HG02623 (cell line): Measurements from ENCODE around the gene UACA.
"Not testable (repeated sequence)": the region's sequence is repeated elsewhere in the genome, so short reads cannot be mapped to it uniquely, and the experiment has no call there.

ENCODE experiments used
- ATAC-seq: cut with Tn5 transposase; IDR thresholded peaks from one replicate; pipeline ENCODE4 v1.9.1; 2021; ENCODE audit warnings: moderate library complexity; ENCODE audit not compliant: unreplicated experiment

UACA gene

GRCh38 chr15:70629735-70630273, 133.6 kb downstream of the UACA start:
- no peak for ATAC-seq

- no peak for ATAC-seq
Measured at GRCh38 chr15:70628549-70628896, 134.8 kb downstream of the UACA start.

- ATAC-seq = no peak
Measured at GRCh38 chr15:70627734-70628548, 135.4 kb downstream of the UACA start.

GRCh38 chr15:70627322-70627721, 136.0 kb downstream of the UACA start:
- ATAC-seq = no peak

- ATAC-seq = no peak
Measured at GRCh38 chr15:70625438-70625837, 137.9 kb downstream of the UACA start.

GRCh38 chr15:70625011-70625410, 138.3 kb downstream of the UACA start:
- ATAC-seq = no peak

GRCh38 chr15:70618929-70619328, 144.4 kb downstream of the UACA start:
- ATAC-seq = no peak

- no peak for ATAC-seq
Measured at GRCh38 chr15:70617911-70618287, 145.5 kb downstream of the UACA start.

- no peak for ATAC-seq
Measured at GRCh38 chr15:70617076-70617910, 146.1 kb downstream of the UACA start.

- ATAC-seq = not testable (repeated sequence)
Measured at GRCh38 chr15:70616311-70616756, 147.0 kb downstream of the UACA start.

- ATAC-seq = no peak
Measured at GRCh38 chr15:70615435-70616310, 147.7 kb downstream of the UACA start.

- ATAC-seq = no peak
Measured at GRCh38 chr15:70614221-70614620, 149.1 kb downstream of the UACA start.

GRCh38 chr15:70613271-70613670, 150.1 kb downstream of the UACA start:
- ATAC-seq = no peak

GRCh38 chr15:70611286-70611685, 152.1 kb downstream of the UACA start:
- no peak for ATAC-seq

- ATAC-seq = no peak
Measured at GRCh38 chr15:70610541-70610940, 152.8 kb downstream of the UACA start.

- ATAC-seq = no peak
Measured at GRCh38 chr15:70609889-70610288, 153.5 kb downstream of the UACA start.

GRCh38 chr15:70608144-70608543, 155.2 kb downstream of the UACA start:
- no peak for ATAC-seq

GRCh38 chr15:70605606-70606410, 157.6 kb downstream of the UACA start:
- ATAC-seq = no peak

GRCh38 chr15:70604666-70605315, 158.6 kb downstream of the UACA start:
- ATAC-seq = no peak
